Measurements from ENCODE around the gene RHBDL3. TPM values are rescaled to one million over a fixed set of nuclear protein-coding genes. Genes with fewer than 3 reads are reported as not detected.
"Not testable (repeated sequence)": the region's sequence is repeated elsewhere in the genome, so short reads cannot be mapped to it uniquely, and the experiment has no call there.

RHBDL3 gene
- total RNA-seq: under 1 TPM; 0.50 to 0.73 TPM
- long read RNA-seq, partial matches to known transcripts: 0 of 3 reads
- long read RNA-seq, other reads (novel, unspliced or antisense): 3 of 3 reads

GRCh38 chr17:32265192-32265923 is at the start of gene RHBDL3:
Gene RHBDL3, plus strand, starts transcription at chr17:32265832. Its CDS starts 358 bp downstream, at chr17:32266190.
- intact Hi-C loops (cut with DNase I, micrococcal nuclease): no loop called here
- DNase-seq (peak in 1 of 2 donors; percentile 26), ATAC-seq (peak; percentile 67)

- DNase-seq (no peak), ATAC-seq (no peak)
- intact Hi-C loops (cut with DNase I, micrococcal nuclease): no loop called here
Observed at GRCh38 chr17:32222621-32223020, 43.0 kb upstream of the RHBDL3 start.

GRCh38 chr17:32223703-32224102 is 41.9 kb upstream of the RHBDL3 start:
- DNase-seq (no peak), ATAC-seq (no peak)
- intact Hi-C loops (cut with DNase I, micrococcal nuclease): no loop called here

GRCh38 chr17:32226886-32227285 is 38.7 kb upstream of the RHBDL3 start:
- intact Hi-C loops (cut with DNase I, micrococcal nuclease): no loop called here
- DNase-seq (no peak), ATAC-seq (no peak)

- ATAC-seq (no peak), DNase-seq (no peak)
- intact Hi-C loops (cut with DNase I, micrococcal nuclease): no loop called here
Observed at GRCh38 chr17:32227910-32228309, 37.7 kb upstream of the RHBDL3 start.

- no peak for ATAC-seq
- intact Hi-C loops (cut with DNase I, micrococcal nuclease): no loop called here
Observed at GRCh38 chr17:32235588-32235987, 30.0 kb upstream of the RHBDL3 start.

GRCh38 chr17:32239456-32239855 is 26.2 kb upstream of the RHBDL3 start:
- DNase-seq: no peak
- intact Hi-C loops (cut with DNase I, micrococcal nuclease): no loop called here
- ATAC-seq: no peak

More at GRCh38 chr17:32235588-32235987, 30.0 kb upstream of the RHBDL3 start:
- DNase-seq: no peak

- intact Hi-C loops (cut with DNase I, micrococcal nuclease): no loop called here
- ATAC-seq (no peak), DNase-seq (no peak)
Observed at GRCh38 chr17:32240750-32241149, 24.9 kb upstream of the RHBDL3 start.

- intact Hi-C loops (cut with DNase I, micrococcal nuclease): no loop called here
- no peak for ATAC-seq
- no peak for DNase-seq
Observed at GRCh38 chr17:32241640-32242039, 24.0 kb upstream of the RHBDL3 start.

- ATAC-seq (no peak), DNase-seq (no peak)
- intact Hi-C loops (cut with DNase I, micrococcal nuclease): no loop called here
Observed at GRCh38 chr17:32249475-32249874, 16.2 kb upstream of the RHBDL3 start.

- ATAC-seq (peak; percentile 94), DNase-seq (peak; percentile 56 to 82)
- intact Hi-C loops (cut with DNase I, micrococcal nuclease): loop anchor here (2.0 to 5.0 kb wide), 2 partner anchors 64 to 68 kb away; no protein-coding TSS in a partner anchor
Observed at GRCh38 chr17:32253117-32253611, 12.5 kb upstream of the RHBDL3 start.

GRCh38 chr17:32256012-32256700 is 9.5 kb upstream of the RHBDL3 start:
- intact Hi-C loops (cut with DNase I, micrococcal nuclease): no loop called here
- peak; percentile 73 for ATAC-seq
- DNase-seq: peak in 1 of 2 donors; percentile 15

GRCh38 chr17:32256701-32257019 is 9.0 kb upstream of the RHBDL3 start:
- ATAC-seq (no peak), DNase-seq (no peak)
- intact Hi-C loops (cut with DNase I, micrococcal nuclease): no loop called here

- ATAC-seq: no peak
- DNase-seq: no peak
- intact Hi-C loops (cut with DNase I, micrococcal nuclease): no loop called here
Observed at GRCh38 chr17:32258383-32259140, 7.1 kb upstream of the RHBDL3 start.

- intact Hi-C loops (cut with DNase I, micrococcal nuclease): no loop called here
- ATAC-seq: no peak
Observed at GRCh38 chr17:32259586-32259985, 6.0 kb upstream of the RHBDL3 start.

GRCh38 chr17:32261417-32261736 is 4.3 kb upstream of the RHBDL3 start:
- no peak for ATAC-seq
- intact Hi-C loops (cut with DNase I, micrococcal nuclease): no loop called here
- no peak for DNase-seq

More at GRCh38 chr17:32259586-32259985, 6.0 kb upstream of the RHBDL3 start:
- no peak for DNase-seq

- intact Hi-C loops (cut with DNase I, micrococcal nuclease): no loop called here
- no peak for ATAC-seq
- DNase-seq: no peak
Observed at GRCh38 chr17:32261936-32262510, 3.6 kb upstream of the RHBDL3 start.

- DNase-seq; intact Hi-C loops (cut with DNase I, micrococcal nuclease); ATAC-seq: not testable (repeated sequence)
Observed at GRCh38 chr17:32263515-32263914, 2.1 kb upstream of the RHBDL3 start.

GRCh38 chr17:32264140-32264799 is 1.4 kb upstream of the RHBDL3 start:
- no peak for ATAC-seq

More at GRCh38 chr17:32264140-32264799, 1.4 kb upstream of the RHBDL3 start:
- intact Hi-C loops (cut with DNase I, micrococcal nuclease): no loop called here
- no peak for DNase-seq
